Measurements from ENCODE around the gene TXLNG.

TXLNG gene

DNA sequence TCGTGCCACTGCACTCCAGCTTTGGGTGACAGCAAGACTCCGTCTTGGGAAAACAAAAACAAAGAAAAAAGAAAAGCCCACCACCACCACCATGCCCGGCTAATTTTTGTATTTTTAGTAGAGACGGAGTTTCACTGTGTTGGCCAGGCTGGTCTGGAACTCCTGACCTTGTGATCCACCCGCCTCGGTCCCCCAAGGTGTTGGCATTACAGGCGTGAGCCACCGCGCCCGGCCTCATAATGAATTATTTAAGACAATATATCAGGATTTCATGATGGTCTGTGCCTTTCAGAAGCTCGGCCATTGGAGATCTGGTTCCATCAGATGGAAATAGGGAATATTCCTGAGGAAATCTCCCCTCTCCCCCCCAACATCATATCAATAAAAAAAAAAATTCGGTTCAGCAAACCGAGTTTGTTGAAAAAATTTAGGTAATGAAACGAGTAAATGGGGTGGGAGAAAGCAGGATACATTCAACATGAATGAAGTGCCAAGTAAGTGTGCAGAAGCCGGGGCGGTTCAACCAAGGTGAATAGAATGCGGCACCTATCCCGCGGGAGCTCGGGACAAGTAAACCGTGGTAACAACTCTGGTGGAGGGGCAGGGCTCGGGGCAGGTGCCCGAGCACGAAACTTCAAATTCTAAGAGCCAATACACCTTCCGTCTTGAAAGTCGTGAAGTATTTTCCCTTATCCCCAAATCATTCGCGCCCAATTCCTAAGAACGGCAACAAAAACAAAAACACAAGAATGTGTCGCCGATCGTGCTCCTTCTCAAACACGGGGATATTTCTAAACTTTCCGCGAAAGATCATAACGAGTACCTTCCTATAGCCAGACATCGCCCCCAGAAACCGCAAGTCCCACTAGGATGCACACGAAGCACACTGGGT, 773 bp upstream of the TXLNG start:
- DNase-seq, result peak; percentile 28

DNA sequence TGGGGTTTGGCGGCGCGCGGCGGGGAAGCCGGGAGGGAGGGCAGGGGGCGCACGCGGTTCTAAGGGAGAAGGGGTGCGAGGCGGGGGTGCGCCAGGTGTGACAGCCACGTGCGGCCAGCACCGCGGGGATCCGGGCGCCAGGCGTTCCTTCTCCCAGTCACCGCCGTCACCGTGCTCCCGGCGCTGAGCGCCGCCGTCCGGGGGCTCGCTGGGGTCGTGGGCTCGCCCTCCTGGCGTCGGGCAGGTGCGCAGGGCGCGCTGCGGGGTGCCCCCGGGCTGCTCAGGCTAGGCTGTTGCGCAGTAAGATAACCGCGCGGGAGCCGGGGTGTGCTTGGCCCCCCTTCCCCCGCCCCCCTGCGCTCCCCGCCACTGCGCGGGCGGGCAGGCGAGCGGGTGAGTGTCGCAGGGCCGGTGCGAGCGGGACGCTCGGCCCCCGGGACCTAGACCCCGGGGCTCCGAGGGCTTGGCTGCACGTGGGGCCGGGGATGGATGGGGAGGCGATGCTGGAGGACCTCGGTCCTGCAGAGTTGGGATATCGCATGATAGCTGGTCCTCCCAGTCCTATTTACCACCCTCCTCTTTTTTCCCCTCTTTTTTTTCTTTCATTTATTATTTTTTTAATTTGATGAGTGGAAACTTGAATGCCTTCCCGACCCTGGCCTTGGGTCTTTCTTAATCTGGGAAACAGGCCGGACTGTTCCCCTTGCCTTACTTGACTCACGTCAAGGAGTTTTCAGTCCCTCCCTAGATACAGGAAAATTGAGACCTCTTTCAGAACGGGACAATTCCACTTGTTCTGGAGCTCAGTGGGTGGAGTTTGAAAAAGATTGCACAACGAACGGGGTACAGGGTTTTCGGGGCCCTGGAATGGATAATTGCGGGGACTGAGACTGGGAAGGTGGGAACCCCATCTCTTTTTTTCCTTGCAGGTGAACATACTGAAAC, 797 bp downstream of the TXLNG start:
- no peak for DNase-seq

- DNase-seq, result no peak
Measured at GRCh38 chrX:16788477-16788876, 2.2 kb downstream of the TXLNG start.

DNA sequence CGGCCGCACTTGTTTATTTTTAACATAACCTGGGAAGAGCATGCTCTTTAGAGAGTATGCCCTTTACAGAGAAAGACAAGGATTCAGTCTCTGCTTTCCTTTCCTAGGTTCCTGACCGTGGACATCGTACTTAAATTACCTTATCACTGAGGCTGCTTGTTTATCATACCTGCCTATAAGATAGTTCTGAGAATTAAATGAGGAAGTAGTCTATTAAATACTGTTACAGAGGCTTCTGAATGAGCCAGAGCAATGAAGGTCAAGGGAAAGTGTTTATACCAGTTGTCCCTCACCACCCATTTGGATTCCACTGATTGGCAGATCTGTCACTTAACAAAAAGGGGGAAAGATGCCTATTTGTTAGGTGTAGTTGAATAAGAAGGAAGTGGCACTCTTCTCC, 10.0 kb downstream of the TXLNG start:
- DNase-seq, result no peak

DNA sequence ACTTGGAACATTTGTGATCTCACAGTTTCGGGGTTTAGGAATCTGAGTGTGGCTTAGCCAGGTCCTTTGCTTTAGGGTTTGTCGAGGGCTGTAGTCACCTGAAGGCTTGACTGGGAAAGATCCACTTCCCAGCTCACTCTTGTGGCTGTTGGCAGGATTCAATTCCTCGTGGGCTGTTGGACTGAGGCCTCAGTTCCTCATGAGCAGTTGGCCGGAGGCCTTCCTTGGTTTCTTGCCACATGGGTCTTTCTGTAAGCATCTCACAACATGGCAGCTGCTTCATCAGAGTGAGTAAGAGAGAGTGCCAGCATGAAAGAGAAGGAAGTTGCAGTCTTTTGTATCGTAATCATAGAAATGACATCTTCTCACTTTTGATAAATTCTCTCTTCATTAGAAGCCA, 11.1 kb downstream of the TXLNG start:
- peak; percentile 23 for DNase-seq

GRCh38 chrX:16797841-16798240, 11.6 kb downstream of the TXLNG start:
- no peak for DNase-seq

DNA sequence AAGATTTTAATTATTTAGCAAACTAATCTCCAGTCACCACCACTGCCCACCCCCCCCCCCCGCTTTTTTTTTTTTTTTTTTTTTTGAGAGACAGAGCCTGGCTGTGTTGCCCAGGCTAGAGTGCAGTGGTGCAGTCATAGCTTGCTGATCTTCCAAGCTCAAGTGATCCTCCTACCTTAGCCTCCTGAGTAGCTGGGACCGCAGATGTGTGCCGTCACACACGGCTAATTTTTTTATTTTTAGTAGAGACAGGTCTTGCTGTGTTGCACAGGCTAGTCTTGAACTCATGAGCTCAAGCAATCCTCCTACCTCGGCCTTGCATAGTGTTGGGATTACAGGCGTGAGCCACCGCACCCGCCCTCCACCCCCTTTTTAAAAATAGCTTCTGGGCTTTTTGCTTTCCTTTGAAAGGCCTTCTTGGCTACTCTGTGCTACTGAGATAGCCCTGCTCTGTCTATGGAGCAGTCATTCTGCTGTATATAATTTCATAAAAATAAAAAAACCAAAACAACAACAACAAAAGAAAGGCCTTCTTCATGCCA, 18.7 kb downstream of the TXLNG start:
- no peak for DNase-seq

- DNase-seq, result no peak
Measured at GRCh38 chrX:16807548-16807947, 21.3 kb downstream of the TXLNG start.

DNA sequence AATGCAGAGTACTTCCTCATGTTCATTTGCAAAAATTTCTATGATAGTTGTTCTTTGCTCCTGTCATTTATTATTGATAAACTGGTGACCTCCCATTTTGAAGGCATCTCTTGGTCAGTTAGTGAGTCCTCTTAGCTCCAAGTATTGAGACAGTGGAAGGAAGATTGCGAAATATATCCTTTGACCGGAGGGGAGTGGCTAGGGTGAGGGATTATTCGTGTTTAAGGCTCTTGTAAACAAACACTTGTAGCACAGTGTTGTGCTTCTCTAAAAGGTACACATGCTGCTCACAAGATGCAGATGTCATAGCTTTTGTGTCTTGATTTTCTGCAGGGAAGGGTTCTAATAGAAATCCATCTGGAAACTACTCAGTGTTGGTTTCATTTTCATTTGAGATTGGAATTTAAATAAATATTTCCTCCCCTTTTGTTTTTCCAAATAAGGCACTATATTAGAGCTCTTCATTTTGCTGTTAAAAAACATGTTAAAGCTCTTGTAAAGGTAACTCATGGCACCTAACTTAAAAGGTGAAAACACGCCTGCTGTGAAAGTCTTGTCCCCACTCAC, 21.8 kb downstream of the TXLNG start:
- no peak for DNase-seq

GRCh38 chrX:16814597-16814996, 28.3 kb downstream of the TXLNG start:
- DNase-seq, result no peak

- DNase-seq, result no peak
Measured at GRCh38 chrX:16819634-16820033, 33.4 kb downstream of the TXLNG start.

DNA sequence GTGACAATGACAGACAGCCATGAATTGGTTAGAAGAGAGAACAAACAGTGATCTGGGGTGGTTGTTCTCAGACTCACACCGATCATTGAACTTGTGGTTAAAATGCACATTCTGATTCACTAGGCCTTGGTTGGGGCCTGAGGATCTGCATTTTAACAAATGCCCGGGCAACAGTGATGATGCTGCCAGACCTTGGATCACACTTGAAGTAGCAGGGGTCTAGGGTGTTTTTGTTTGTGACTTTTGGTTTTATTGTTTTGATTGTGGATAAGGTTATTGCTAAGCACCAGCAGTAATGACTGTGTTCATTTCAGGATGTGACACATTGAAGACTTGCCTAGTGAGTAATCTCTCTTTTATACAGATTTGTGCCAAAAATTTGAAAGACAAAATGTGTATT, 36.5 kb downstream of the TXLNG start:
- DNase-seq, result no peak

GRCh38 chrX:16825264-16826035, 39.2 kb downstream of the TXLNG start:
- no peak for DNase-seq

DNA sequence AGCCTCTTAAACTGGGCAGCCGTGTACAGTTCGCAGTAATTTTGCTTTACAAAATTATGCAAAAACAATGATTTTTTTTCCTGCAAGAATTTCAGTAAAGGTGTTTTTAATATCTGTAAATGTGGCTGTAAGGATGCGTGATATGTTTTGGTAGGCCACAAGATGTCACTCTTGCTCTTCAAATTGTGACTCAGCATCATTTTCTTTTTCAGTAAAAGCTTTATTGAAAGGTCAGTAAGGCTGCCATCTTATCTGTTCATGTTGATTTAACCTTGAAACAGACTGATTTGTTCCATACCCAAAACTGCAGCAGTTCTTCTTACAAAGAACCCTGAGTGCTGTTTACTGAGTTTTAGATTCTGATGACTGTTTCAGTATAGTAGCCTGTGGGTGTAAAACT, 39.9 kb downstream of the TXLNG start:
- no peak for DNase-seq

- DNase-seq, result no peak
Measured at GRCh38 chrX:16827225-16827624, 41.0 kb downstream of the TXLNG start.

DNA sequence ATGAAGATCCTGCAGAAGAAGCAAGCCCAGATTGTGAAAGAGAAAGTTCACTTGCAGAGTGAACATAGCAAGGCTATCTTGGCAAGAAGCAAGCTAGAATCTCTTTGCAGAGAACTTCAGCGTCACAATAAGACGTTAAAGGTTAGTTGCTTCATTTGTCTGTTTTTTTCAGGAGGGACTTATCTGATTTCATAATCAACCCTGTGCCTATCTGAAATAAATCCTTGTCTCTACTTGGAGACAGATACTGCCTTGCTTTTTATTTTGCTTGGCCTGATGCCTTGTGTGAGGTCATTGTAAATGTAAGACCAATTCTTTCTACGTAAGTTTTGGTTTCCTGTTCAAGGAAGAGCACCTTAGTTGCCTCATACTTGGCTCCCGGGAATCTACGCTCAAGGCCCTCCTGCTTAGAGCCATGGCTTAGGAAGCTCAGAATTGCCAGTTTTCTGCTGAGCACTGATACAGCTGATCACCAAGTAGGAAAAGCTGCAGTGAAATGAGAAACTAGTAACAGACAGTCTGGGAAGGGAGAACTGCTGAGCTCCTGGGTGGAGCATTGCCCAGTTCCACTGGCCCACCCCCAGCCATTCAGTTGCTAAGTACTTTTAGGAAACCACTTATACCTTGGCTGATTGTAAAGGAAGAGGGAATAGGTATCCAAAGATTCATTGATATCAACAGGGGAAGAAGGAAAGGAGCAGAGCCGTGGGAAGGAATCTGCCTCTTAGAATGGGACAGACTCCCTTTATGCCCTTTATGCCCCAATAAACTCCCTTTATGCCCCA, 42.0 kb downstream of the TXLNG start:
- peak; percentile 32 for DNase-seq

DNA sequence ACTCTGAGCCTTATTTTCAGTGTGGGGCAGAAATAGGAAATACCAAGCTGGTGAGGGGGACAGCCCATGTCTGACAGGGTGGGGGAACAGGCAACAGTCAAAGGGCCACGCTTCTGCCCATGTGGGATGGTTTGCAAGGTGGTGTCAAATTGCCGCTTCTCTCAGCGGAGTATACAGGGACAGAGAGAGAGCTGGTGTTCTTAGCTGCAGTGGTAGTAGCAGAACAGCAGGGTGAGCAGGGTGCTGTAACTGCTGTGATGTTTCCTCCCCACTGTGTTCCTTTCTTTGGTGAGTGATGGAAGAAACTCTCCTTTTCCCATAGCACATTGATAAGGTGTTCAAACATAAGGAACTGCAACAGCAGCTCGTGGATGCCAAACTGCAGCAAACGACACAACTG, 46.0 kb downstream of the TXLNG start:
- no peak for DNase-seq

- DNase-seq, result no peak
Measured at GRCh38 chrX:16834806-16835205, 48.5 kb downstream of the TXLNG start.

DNA sequence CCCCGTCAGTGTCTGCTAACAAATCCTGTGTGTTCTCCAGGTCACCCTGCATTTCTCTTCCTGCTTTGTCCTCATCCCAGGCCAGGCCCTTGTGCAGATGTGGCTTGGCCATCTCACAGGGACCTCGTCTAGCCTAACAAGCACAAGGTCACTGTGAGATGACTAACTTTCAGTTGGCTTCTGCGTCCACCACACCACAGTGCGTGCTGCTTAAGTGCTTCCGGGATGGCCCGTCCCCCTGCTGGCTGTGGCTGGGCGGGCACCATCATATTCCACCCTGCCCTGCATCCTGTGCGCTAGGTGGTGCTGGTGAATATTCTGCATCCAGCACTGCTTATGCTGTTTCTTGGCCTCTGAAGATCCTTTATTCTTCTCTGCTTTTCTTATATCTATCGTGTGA, 50.1 kb downstream of the TXLNG start:
- no peak for DNase-seq

DNA sequence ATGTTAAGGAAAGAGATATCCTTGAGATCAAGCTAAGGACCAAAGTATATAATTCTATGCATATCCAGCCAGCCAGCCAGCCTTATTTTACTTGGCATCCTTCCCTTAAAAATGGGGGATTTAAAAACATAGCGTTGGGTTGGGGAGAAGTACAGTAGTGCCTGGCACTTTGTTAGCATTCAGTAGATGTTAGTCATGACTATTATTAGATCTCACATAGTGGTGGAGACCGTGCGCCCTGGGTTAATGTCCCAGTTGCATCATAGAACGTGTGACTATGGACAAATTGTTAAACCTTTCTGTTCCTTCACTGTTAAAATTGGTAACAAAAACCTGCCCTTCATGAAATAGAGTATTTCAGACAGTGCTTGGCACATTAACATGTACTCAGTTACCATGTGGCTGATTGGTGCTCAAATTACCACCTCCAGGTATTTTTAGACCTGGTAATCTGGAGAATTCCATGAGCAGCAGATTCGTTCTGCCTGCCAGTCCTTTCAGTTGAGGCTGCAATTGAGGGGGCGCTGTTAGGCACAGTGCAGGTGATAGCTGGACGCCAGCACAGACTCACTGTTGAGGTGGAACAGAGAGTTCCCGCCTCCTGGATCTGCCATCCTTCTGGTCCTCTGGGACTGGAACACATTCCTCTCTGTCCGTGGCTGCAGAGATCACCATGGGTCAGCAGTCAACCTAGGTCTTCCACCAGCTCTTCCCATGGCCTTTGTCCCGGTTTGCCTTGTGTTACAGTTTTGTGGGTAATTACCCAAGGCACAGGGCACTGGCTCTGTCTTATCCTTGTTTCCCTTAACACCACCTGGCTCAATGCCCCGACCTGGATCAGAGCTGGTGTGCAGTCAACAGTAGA, 52.2 kb downstream of the TXLNG start:
- DNase-seq, result no peak

Measured in femur (tissue), 1 donor.